Stimulated activated CD4-positive, alpha-beta T cell treated with anti-CD3 and anti-CD28 coated beads, Interleukin-1b, Interleukin-23, amount 100 ng/mL, for 1 hour (primary cell): Measurements from ENCODE around the gene GNAS.
A peak's percentile ranks its signal among the peaks of the same experiment; 100 is the strongest.
"Not testable (repeated sequence)": the region's sequence is repeated elsewhere in the genome, so short reads cannot be mapped to it uniquely, and the experiment has no call there.

Source experiments
- DNase-seq, 2 donors: peaks; one replicate each; pipeline ENCODE4 v3.0.0-alpha.2; 2020; ENCODE audit warnings: low read depth in 2 of 2

GNAS gene

GRCh38 chr20:58828136-58828535 lies 24.4 kb upstream of the GNAS start:
- no peak for DNase-seq

- DNase-seq: not testable (repeated sequence)
Observed at GRCh38 chr20:58828804-58829203, 23.7 kb upstream of the GNAS start.

DNA sequence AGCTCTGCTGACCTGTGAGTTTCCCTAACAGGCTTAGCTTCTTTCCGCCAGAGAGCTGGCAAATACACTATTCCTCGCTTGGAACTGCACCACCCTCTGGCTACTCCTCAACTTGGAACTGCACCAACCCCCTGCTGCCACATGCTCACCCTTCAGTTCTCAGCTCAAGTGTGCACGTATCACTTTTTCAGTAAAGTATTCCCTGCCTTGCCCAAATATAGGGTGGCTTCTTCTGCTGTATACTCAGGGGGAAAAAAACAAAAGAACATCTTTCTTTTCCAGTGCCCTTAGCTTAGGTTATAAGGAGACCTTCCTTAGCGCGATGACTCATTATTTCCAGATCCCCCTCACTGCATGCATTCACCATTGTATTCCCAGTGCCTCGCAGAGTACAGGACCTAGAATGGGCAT lies 23.0 kb upstream of the GNAS start:
- DNase-seq: no peak

- DNase-seq: no peak
Observed at GRCh38 chr20:58832457-58832856, 20.1 kb upstream of the GNAS start.

- no peak for DNase-seq
Observed at GRCh38 chr20:58833921-58834320, 18.6 kb upstream of the GNAS start.

DNA sequence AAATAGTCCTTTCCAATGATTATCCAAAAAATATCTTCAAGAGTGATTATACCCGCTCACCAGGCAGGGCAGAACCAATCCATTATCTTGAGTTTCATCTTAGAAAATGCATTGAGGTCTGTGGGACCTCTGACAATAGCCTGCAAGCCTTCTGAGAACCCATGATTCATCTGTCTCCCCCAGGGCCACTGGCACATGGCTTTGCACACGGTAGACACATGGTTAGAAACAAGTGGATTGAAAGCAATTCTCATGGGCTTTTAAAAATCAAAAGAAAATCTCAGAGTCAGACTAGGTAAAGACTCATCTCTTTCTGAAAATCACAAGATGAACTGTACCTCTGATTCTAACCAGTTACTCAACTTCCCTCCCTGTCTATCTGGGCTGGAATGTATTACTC lies 17.3 kb upstream of the GNAS start:
- DNase-seq: no peak

- DNase-seq: no peak
Observed at GRCh38 chr20:58836616-58837204, 15.8 kb upstream of the GNAS start.

DNA sequence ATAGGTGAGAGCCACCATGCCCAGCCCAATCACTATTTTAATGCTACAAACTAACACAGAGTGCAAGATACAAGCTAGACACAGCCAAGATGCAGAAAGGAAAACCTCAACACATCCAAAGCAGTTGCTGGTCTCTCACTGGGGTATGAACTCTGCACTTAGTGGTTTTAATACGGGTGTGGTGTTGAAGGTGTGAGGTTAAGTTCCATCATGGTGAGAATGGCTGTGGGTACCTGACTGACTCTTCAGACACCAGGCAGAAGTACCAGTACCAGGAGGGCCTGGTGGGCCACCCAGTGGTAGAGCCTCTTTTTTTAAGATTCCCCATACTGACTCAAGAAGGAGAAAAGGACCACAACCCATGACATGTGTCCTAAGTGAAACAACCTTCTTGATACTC lies 14.8 kb upstream of the GNAS start:
- DNase-seq: no peak

DNA sequence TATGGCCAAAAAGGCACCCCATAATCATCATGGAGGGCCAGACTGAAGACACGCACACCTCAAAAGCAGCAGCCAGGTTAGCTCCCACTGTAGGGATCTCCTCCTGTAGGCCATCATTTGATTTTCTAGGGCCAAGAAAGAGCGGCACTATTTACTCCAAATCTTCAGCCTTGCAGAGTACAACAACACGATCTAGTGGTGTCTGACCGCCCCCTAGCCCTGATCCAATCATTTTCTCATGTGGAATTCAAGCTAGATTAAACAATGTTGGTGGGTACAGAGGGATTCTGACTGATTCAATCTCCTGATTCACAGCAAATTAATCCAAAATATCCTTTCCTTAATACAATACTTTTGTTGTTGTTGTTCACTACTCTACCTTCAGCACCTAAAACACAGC lies 14.3 kb upstream of the GNAS start:
- DNase-seq: no peak

DNA sequence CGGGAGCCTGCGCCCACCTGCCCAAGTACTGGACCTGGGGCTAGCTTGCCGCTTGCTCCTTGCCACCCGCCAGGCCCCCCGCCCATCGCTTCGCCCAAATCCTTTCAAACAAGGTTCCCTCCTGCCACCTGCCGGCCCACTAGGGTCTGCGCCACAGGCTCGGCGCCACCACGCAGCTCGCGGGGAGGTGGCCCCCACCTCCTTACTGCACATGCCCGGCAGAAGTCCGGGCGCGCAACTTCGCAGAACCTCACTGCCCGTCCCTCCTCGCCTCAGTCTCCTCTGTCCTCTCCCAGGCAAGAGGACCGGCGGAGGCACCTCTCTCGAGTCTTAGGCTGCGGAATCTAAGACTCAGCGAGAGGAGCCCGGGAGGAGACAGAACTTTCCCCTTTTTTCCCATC lies 13.0 kb upstream of the GNAS start:
- peak; percentile 3 to 29 for DNase-seq

DNA sequence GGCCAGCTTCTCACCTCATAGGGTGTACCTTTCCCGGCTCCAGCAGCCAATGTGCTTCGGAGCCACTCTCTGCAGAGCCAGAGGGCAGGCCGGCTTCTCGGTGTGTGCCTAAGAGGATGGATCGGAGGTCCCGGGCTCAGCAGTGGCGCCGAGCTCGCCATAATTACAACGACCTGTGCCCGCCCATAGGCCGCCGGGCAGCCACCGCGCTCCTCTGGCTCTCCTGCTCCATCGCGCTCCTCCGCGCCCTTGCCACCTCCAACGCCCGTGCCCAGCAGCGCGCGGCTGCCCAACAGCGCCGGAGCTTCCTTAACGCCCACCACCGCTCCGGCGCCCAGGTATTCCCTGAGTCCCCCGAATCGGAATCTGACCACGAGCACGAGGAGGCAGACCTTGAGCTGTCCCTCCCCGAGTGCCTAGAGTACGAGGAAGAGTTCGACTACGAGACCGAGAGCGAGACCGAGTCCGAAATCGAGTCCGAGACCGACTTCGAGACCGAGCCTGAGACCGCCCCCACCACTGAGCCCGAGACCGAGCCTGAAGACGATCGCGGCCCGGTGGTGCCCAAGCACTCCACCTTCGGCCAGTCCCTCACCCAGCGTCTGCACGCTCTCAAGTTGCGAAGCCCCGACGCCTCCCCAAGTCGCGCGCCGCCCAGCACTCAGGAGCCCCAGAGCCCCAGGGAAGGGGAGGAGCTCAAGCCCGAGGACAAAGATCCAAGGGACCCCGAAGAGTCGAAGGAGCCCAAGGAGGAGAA lies 12.3 kb upstream of the GNAS start:
- no peak for DNase-seq

DNA sequence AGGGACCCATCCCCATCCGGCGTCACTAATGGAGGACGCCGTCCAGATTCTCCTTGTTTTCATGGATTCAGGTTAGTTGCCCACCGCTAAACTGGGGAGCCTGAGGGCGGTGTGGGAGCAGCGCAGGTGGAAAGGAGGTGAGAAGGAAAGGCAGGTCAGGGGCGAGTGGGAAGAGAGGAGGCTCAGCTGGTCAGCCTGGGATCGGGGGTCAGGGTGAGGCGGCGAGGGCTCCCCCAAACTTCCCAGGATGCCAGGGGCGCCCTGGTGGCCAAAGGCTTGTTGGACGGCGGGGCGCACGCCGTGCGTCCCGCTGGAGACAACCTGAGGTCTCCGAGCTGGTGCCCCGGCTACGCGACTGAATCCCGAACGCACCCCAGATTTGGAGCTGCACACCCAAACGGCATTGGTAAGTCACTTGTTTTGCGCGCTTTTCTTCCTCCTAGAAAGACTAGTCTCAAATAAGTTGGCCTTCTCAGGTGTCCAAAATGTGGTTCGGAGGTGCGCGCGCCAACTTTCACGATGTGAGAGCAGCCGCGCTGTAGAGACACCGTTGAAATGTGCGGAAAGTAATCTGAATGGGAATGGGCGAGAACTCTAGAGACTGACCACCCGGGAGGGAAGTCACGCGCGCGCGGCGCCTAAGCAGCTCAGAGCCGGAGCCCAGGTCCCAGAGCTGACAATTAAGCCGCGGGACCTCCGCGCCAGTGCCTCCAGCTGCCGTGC lies 11.5 kb upstream of the GNAS start:
- DNase-seq: no peak

- DNase-seq: no peak
Observed at GRCh38 chr20:58841539-58842264, 10.8 kb upstream of the GNAS start.

- DNase-seq: no peak
Observed at GRCh38 chr20:58842276-58842675, 10.2 kb upstream of the GNAS start.

DNA sequence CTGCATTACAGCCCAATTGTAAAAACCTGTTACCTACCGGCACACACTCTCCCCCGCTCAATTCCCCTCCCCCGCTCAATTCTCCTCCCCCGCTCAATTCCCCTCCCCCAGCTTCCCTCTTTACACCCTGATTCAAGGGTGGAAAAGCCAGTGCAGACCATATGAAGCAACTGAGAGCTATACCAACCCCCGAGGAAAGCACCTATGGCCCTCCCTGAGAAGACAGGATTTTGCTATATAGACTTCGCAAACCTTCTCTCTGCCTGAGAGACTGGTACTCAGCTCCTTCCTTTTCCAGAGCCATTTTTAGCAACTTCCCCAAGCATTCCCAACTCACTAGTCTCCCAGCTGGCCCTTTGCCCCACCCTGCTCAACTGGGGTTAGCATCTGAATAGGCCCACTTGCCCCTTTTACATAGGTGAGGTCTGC lies 9.4 kb upstream of the GNAS start:
- DNase-seq: no peak

- DNase-seq: no peak
Observed at GRCh38 chr20:58845706-58846105, 6.8 kb upstream of the GNAS start.

DNA sequence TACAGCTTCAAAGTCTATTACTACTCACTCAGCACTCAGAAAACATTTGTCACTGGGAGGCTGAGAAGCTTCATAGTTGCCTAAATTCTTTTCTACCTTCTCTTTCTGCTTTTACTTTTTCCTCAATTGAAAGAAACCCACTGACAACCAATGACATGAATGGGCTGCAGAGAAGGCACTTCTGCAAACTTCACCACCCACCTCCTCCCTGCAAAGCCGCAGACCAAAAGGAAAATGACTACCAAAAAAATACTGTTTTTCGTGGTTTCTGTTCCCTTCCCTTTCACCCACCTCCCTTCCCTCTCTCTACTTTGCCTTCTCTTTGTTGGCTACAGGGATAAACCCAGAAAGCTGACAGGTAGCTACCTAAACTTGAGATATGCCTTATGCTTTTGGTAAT lies 5.1 kb upstream of the GNAS start:
- no peak for DNase-seq

DNA sequence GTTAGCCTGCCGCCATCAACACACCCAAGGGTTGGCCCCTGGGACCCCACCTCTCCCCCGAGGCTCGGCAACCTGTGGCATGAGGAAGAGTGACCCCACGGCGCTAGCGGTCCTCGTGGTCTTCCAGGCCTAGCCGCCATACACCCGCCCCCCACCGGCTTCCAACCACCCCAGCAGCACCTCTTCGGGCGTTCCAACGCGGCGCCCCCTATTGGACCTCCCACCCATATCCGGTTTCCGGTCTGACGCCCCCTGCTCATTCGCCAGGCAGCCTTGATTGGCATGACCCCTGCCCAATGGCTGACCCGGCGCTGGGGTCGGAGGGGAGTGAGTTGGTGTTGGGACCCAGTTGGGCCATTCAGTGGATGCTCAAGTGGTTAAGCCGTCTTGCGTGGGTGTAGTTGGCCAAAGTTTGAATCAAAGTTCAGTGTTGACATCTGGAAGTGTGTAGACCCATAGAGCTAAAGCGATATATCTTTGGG lies 1.8 kb upstream of the GNAS start, which contains the start of gene GNAS-AS1:
GNAS-AS1 (minus strand) TSS at position 210 of the 482 bp plus-strand sequence.
- peak; percentile 54 to 68 for DNase-seq

GRCh38 chr20:58851221-58851968 lies 1.1 kb upstream of the GNAS start:
- DNase-seq: no peak

- no peak for DNase-seq
Observed at GRCh38 chr20:58851969-58852458, 502 bp upstream of the GNAS start.

GRCh38 chr20:58853466-58853865 lies 950 bp downstream of the GNAS start:
- DNase-seq: no peak
